Limb (tissue), 2 donors: ENCODE measurements around the gene CFP.
"Not testable (repeated sequence)": the region's sequence is repeated elsewhere in the genome, so short reads cannot be mapped to it uniquely, and the experiment has no call there.

Experiments used
- DNase-seq, 2 donors: peaks; one replicate each; pipeline ENCODE4 v3.0.0-alpha.2; 2016; ENCODE audit errors: extremely low spot score in 2 of 2

CFP gene

GRCh38 chrX:47607091-47607490 is 22.6 kb downstream of the CFP start:
- no peak for DNase-seq

- no peak for DNase-seq
These were observed 24.7 kb downstream of the CFP start for GRCh38 chrX:47605024-47605423.

- not testable (repeated sequence) for DNase-seq
These were observed 26.6 kb downstream of the CFP start for GRCh38 chrX:47603125-47603524.

GRCh38 chrX:47597222-47597621 is 32.5 kb downstream of the CFP start:
- no peak for DNase-seq

- DNase-seq = no peak
These were observed 33.5 kb downstream of the CFP start for GRCh38 chrX:47596256-47596655.

GRCh38 chrX:47595716-47596251 is 33.9 kb downstream of the CFP start:
- no peak for DNase-seq

- no peak for DNase-seq
These were observed 36.2 kb downstream of the CFP start for GRCh38 chrX:47593522-47593921.

GRCh38 chrX:47590984-47591383 is 38.7 kb downstream of the CFP start:
- DNase-seq = no peak

- DNase-seq = no peak
These were observed 41.6 kb downstream of the CFP start for GRCh38 chrX:47587906-47588735.

- DNase-seq = no peak
These were observed 42.4 kb downstream of the CFP start for GRCh38 chrX:47587091-47587891.

- DNase-seq = no peak
These were observed 43.5 kb downstream of the CFP start for GRCh38 chrX:47586043-47586787.

GRCh38 chrX:47585273-47585672 is 44.5 kb downstream of the CFP start:
- DNase-seq = no peak

GRCh38 chrX:47584714-47585113 is 45.0 kb downstream of the CFP start:
- DNase-seq = no peak

- no peak for DNase-seq
These were observed 46.4 kb downstream of the CFP start for GRCh38 chrX:47583240-47583861.

- DNase-seq = peak; percentile 85 to 87
These were observed 47.7 kb downstream of the CFP start, which contains the start of gene TIMP1 for GRCh38 chrX:47581731-47582647. Gene TIMP1, plus strand, starts transcription at chrX:47582436. Its CDS starts 980 bp downstream, at chrX:47583416.

GRCh38 chrX:47579537-47579936 is 50.2 kb downstream of the CFP start:
- DNase-seq = no peak

GRCh38 chrX:47578692-47579091 is 51.0 kb downstream of the CFP start:
- no peak for DNase-seq

GRCh38 chrX:47577901-47578300 is 51.8 kb downstream of the CFP start:
- no peak for DNase-seq

- no peak for DNase-seq
These were observed 52.3 kb downstream of the CFP start for GRCh38 chrX:47577424-47577823.
